ENCODE measurements around the gene KHDC1. TPM values are rescaled to one million over a fixed set of nuclear protein-coding genes. Genes with fewer than 3 reads are reported as not detected.
"Not testable (repeated sequence)": the region's sequence is repeated elsewhere in the genome, so short reads cannot be mapped to it uniquely, and the experiment has no call there.

Gene KHDC1
- total RNA-seq, 1 experiment from 2014 or later: 16.2 TPM

GRCh38 chr6:73282871-73283270 lies 19.9 kb upstream of the KHDC1 start:
- Histone ChIP-seq H3K4me2 (no peak overlapping the region), H2AFZ (no peak overlapping the region), H3K9me2 (ENCODE audit: insufficient read depth) (no peaks in the 10 kb centered on the region), H3K4me1 (replicated peaks; ENCODE audit: insufficient read depth) (no peaks in the 10 kb centered on the region), H3K79me2 (ENCODE audit: low read depth) (no peaks in the 10 kb centered on the region), H3K9me3 (ENCODE audit: insufficient read depth, low read depth) (no peaks in the 10 kb centered on the region), H3K36me3 (ENCODE audit: low read depth) (no peaks in the 10 kb centered on the region), H3K27ac (no peak overlapping the region), H3K4me3 (no peak overlapping the region), H4K20me1 (ENCODE audit: insufficient read depth) (peaks cover 6% of the 10 kb centered on the region; the same call in 1 of the 2 replicates), H3K27me3 (ENCODE audit: insufficient read depth, low read depth) (no peaks in the 10 kb centered on the region), H3F3A (ENCODE audit: insufficient read depth, low read depth) (peaks cover 4% of the 10 kb centered on the region; the same call in 1 of the 2 replicates)
- DNase-seq: no peak
- ChIA-PET POLR2A (ENCODE audit: unreplicated experiment) (no interaction called here), CTCF (interaction anchor here (0.6 to 0.7 kb wide), 2 partner anchors 23 to 138 kb away, joined by 4 read pairs; no protein-coding TSS in a partner anchor)
- BruUV-seq (replicated peaks): no TSS peak
- TF ChIP-seq EZH2 (IDR thresholded peaks at IDR 0.05; ENCODE audit: low read depth): no peak
- TF ChIP-seq, protein P1, sequence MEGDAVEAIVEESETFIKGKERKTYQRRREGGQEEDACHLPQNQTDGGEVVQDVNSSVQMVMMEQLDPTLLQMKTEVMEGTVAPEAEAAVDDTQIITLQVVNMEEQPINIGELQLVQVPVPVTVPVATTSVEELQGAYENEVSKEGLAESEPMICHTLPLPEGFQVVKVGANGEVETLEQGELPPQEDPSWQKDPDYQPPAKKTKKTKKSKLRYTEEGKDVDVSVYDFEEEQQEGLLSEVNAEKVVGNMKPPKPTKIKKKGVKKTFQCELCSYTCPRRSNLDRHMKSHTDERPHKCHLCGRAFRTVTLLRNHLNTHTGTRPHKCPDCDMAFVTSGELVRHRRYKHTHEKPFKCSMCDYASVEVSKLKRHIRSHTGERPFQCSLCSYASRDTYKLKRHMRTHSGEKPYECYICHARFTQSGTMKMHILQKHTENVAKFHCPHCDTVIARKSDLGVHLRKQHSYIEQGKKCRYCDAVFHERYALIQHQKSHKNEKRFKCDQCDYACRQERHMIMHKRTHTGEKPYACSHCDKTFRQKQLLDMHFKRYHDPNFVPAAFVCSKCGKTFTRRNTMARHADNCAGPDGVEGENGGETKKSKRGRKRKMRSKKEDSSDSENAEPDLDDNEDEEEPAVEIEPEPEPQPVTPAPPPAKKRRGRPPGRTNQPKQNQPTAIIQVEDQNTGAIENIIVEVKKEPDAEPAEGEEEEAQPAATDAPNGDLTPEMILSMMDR (conservative IDR thresholded peaks at IDR 0.05): no peak
- intact Hi-C loops (cut with micrococcal nuclease; ENCODE audit: unreplicated experiment): loop anchor here (10.0 kb wide), 1 partner anchor 372 kb away; the partner anchor contains the start of gene SLC17A5

DNA sequence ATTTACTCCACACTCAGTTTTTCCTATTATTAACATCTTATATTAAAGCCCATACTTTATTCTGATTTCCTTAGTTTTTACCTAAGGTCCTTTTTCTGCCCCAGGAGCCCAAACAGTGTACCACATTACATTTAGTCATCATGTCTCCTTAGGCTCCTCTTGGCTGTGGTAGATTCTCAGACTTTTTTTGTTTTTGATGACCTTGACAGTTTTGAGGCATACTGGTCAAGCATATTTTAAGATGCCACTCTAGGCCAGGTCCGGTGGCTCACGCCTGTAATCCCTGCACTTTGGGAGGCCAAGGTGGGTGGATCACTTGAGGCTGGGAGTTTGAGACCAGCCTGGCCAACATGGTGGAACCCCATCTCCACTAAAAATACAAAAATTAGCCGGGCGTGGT lies 18.7 kb upstream of the KHDC1 start:
- H3K4me1 ChIP-seq (replicated peaks; ENCODE audit: insufficient read depth); H3K79me2 ChIP-seq (ENCODE audit: low read depth); H3K4me3 ChIP-seq; H3K27me3 ChIP-seq (ENCODE audit: insufficient read depth, low read depth); H2AFZ ChIP-seq; H3K27ac ChIP-seq; H3K9me3 ChIP-seq (ENCODE audit: insufficient read depth, low read depth); POLR2A ChIA-PET (ENCODE audit: unreplicated experiment); H4K20me1 ChIP-seq (ENCODE audit: insufficient read depth); H3F3A ChIP-seq (ENCODE audit: insufficient read depth, low read depth); H3K9me2 ChIP-seq (ENCODE audit: insufficient read depth); H3K36me3 ChIP-seq (ENCODE audit: low read depth); DNase-seq; BruUV-seq (replicated peaks); H3K4me2 ChIP-seq; CTCF ChIA-PET: not testable (repeated sequence)
- intact Hi-C loops (cut with micrococcal nuclease; ENCODE audit: unreplicated experiment): loop anchor here (10.0 kb wide), 1 partner anchor 373 kb away; the partner anchor contains the start of gene SLC17A5

DNA sequence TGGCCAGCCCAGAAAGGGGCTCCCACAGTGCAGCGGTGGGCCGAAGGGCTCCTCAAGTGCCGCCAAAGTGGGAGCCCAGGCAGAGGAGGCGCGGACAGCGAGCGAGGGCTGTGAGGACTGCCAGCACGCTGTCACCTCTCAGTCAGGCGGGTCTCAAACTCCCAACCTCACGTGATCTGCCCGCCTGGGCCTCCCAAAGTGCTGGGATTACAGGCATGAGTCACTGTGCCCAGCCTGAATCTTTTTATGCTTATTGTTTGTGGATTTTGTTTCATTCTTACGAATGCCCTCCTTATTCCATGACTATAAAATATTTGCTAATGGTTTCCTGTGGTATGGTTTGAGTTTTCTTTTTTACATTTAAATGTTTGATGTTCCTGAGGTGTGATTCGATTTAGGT lies 6.3 kb upstream of the KHDC1 start:
- H3F3A ChIP-seq (ENCODE audit: insufficient read depth, low read depth); H4K20me1 ChIP-seq (ENCODE audit: insufficient read depth); H3K27me3 ChIP-seq (ENCODE audit: insufficient read depth, low read depth); DNase-seq; H3K79me2 ChIP-seq (ENCODE audit: low read depth); H3K4me2 ChIP-seq; H3K9me2 ChIP-seq (ENCODE audit: insufficient read depth); CTCF ChIA-PET; H3K36me3 ChIP-seq (ENCODE audit: low read depth); H2AFZ ChIP-seq; intact Hi-C loops (cut with micrococcal nuclease; ENCODE audit: unreplicated experiment); H3K27ac ChIP-seq; H3K4me1 ChIP-seq (replicated peaks; ENCODE audit: insufficient read depth); H3K4me3 ChIP-seq; BruUV-seq (replicated peaks); POLR2A ChIA-PET (ENCODE audit: unreplicated experiment); H3K9me3 ChIP-seq (ENCODE audit: insufficient read depth, low read depth): not testable (repeated sequence)

- H3K79me2 ChIP-seq (ENCODE audit: low read depth); H3K27me3 ChIP-seq (ENCODE audit: insufficient read depth, low read depth); POLR2A ChIA-PET (ENCODE audit: unreplicated experiment); H3K9me3 ChIP-seq (ENCODE audit: insufficient read depth, low read depth); H2AFZ ChIP-seq; H3K4me2 ChIP-seq; H3K36me3 ChIP-seq (ENCODE audit: low read depth); DNase-seq; H3K4me1 ChIP-seq (replicated peaks; ENCODE audit: insufficient read depth); CTCF ChIA-PET; H3K9me2 ChIP-seq (ENCODE audit: insufficient read depth); intact Hi-C loops (cut with micrococcal nuclease; ENCODE audit: unreplicated experiment); H3F3A ChIP-seq (ENCODE audit: insufficient read depth, low read depth); BruUV-seq (replicated peaks); H3K27ac ChIP-seq; H3K4me3 ChIP-seq; H4K20me1 ChIP-seq (ENCODE audit: insufficient read depth): not testable (repeated sequence)
Measured at GRCh38 chr6:73268896-73269295, 5.9 kb upstream of the KHDC1 start.
